Activated T-helper 9 cell treated with anti-CD3 and anti-CD28 coated beads, Interleukin-2, amount 50 U/mL, for 16 hours (primary cell): ENCODE data around the gene MAEA.
"Not testable (repeated sequence)": the region's sequence is repeated elsewhere in the genome, so short reads cannot be mapped to it uniquely, and the experiment has no call there.

ENCODE experiments used
- DNase-seq: peaks from one replicate; pipeline ENCODE4 v3.0.0-alpha.2; 2020; ENCODE audit warnings: low read depth

MAEA gene

DNA sequence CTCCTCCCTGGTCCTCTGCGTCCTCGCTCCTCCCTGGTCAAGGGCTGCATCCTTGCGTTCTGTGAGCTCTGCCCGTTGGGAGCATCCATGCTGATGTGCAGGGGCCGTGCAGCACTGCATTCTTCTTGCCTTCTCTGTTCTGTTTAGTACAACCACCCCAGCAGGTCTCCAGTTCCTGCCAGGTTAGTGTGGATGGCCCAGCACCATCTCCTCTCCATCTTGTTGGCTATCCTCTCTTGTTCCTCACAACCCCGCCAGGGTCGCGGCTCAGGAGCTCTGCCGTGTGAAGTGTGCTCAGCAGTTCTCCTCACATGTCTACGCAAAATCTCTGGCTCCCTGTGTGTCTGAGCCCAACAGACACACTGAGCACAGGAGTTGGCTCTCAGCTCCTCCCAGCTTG is 10.4 kb upstream of the MAEA start:
- DNase-seq: no peak

- DNase-seq: no peak
Measured at GRCh38 chr4:1283711-1284110, 6.0 kb upstream of the MAEA start.

DNA sequence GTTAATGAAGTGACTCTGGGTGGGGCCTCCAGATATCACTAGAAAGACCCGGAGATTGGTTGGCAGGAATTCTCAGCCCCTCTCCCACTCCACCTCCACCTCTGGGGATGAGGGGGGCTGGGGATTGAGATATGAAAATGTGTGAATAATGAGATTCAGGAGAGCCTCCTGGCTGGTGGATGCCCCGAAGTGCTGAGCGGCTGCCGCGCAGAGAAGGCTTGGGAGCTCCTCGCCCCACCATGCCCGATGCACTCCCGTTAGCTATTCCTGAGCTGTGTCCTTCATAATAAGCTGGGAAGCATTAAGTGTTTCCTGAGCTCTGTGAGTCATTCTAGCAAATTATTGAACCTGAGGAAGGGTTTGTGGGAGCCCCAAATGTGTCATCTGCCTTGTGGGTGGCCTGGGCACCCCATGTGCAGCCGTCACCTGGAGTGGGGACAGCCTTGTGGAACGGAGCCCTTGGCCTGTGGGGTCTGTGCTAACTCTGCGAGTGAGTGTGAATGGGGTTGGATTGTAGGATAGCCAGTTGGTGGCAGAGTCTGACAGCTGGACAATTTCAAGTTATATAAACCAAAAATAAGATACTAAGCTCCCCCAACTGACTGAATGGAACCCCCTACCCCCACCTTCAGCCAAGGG is 4.4 kb upstream of the MAEA start:
- DNase-seq: no peak

GRCh38 chr4:1285790-1286553 is 3.7 kb upstream of the MAEA start:
- no peak for DNase-seq

DNA sequence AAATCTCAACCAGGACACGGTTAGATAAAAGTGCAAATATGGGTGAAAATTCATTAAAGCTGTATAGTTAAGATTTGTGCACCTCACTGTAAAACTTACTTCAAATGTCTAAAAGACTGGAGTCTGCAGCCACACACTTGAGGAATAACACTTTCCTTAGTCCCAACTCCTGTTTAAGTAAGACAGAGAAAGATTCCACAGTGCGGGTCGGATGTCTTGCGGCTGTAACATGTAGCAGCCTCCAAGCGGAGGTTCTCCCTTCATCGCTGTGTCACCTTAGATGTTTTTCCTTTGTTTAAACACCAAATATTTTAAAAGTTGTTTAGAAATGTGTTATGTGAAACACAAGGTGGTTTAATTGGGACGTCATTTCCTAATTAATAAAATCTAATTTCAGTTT is 905 bp upstream of the MAEA start:
- no peak for DNase-seq

DNA sequence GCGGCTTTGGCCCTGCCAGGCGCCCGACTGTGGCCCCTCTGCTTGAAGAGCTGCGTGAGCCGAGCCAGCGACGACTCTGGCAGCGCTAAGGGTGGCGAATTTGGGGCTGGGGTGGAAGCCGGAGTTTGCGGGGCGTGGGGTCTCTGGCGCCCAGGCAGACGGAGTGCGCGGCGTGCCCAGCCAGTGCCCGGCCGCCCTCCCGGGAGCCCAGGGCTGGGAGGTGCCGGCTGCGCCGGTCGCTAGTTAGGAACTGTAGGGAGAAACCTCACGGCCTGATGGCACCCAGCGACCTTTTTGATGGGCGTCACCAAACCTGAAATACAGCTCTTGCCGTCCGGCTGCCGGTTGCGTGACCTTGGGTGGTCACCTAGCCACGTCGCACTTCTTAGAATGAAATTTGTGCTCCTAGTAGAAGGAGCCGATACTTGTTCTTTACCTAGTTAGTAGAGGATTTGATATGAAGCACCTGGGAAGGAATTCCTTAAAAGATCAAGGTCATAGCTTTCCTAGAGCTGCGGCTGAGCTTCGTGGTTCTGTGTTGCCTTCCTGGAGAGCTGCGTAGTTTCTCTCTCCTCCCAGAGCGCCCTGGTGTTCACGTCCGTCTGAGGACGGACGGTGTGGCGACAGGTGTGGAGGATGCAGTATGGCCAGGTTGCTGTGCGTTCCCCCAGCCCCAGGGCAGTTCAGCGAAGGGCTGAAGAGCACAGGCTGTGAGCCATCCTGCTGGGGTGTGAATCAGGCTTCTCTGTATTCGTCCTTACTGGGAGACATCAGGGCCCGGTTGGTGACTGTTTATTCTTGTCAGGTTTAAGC is 680 bp downstream of the MAEA start:
- no peak for DNase-seq

DNA sequence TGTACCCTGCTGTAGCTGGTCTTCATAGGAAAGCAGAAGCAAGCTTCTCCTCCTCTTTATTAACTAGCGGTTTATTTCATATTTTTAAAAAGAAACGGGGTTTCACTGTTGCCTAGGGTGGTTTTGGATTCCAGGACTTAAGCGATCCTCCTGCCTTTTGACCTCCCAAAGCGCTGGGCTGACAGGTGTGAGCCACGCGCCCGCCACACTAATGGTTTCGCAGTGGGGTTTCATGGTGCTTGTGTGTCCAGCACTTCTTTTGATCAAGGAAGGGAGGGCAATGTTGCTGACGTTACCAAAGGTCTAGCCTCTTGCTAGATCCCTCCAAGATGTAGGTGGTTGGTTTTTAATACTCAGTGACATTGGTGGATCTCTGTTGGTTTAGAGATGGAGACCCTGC is 1.4 kb downstream of the MAEA start:
- no peak for DNase-seq

DNA sequence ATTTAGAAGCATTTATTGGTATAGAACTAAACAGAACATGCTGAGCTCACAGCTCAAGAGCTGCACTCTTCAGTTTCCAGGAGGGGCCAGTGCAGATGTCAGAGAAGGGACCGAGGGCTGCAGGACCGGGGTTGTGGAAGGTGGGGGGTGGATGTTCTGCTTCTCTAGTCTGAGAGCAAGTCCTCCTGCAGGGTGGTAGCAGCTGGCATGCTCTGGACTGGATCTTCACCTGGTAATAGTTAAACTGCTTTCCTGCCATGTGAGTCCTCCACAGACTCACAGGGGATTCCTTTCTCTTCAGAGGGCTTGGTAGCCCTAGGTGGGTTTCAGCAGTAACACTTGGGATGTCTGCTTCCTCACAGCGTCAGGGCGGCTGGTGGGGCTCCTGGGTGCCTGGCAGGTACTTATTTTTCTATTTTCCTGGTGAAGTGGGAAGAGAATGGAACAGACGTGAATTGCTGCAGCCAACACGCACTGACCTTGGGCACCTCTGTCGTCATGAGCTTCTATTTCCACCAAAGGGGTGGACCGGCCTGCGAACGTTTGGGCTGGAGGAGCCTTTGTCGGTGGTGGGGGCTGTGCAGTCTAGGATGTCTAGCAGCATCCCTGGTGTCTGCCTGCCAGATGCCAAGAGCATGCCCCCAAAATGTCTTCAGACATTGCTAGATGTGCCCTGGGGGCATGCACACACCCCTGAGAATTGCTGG is 2.5 kb downstream of the MAEA start:
- no peak for DNase-seq

GRCh38 chr4:1292703-1293011 is 3.0 kb downstream of the MAEA start:
- not testable (repeated sequence) for DNase-seq

DNA sequence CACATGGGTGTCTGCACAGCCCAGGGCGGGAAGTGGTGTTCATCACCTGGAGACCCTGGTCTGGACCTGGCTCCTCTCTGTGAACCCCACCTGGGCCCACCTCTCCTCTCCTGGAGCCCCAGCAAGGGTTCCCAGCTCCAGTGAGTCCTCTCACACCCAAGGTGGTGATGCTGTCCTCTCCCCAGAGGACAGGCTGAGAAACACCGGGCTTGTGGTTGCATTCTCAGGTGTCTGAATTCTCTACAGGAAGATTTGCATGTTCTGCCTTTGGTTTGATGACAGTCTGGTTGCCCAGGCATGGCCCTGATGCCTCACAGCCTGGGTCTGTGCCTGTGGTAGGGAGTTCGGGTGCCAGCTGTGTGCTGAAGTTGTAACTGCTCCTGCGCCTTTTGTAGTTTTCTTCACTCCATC is 3.8 kb downstream of the MAEA start:
- no peak for DNase-seq

- DNase-seq: no peak
Measured at GRCh38 chr4:1293991-1294390, 4.3 kb downstream of the MAEA start.

- no peak for DNase-seq
Measured at GRCh38 chr4:1294424-1294823, 4.7 kb downstream of the MAEA start.

DNA sequence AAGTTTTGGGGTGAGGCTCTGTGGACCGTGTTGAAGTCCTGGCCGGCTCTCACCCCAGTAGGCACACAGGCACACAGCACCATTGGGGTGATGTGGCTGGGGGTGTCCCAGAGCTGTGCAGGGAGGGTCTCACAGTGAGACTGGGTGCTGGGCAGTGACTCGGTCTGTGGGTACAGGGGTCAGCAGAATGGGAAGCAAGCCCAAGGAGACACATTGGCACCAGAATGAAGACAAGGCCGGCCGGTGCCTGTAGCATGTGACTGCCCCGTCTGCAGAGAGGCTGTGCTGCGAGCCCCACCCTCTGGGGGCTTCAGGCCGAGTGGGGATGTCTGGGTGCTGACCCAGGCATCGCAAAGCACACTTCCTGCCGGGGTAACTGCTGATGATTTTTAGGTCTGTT is 5.2 kb downstream of the MAEA start:
- DNase-seq: no peak

- no peak for DNase-seq
Measured at GRCh38 chr4:1295405-1296055, 5.8 kb downstream of the MAEA start.

GRCh38 chr4:1296324-1297022 is 6.8 kb downstream of the MAEA start:
- no peak for DNase-seq

GRCh38 chr4:1297023-1297395 is 7.3 kb downstream of the MAEA start:
- no peak for DNase-seq

- no peak for DNase-seq
Measured at GRCh38 chr4:1297456-1298325, 8.0 kb downstream of the MAEA start.

GRCh38 chr4:1298461-1298860 is 8.8 kb downstream of the MAEA start:
- no peak for DNase-seq

DNA sequence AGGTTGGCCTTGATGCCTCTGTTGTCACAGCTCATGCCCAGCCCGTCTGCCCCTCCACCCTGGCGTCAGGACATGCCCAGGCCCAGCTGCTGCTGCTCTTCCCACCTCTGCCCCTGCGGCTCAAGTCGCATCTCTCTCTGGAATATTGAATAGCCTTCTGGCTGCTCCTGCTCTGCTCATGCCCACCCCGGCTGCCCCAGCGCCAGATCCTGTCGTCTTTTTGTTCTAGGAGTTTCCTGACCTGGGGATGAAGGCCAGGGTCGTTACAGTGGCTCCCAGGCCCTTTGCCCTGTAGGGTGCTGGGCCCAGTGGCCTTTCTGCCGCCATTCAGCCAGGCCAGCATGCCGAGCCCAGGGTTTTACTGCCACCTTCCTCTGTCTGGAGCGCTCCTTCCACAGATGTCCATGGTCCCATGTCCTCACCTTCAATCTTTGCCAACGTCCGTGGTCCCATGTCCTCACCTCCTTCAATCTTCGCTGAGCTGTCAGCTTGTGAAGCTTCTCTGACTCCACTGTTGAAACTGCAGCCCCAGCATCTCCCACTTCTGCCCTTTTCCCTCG is 9.7 kb downstream of the MAEA start:
- no peak for DNase-seq
